NCI-H1417 treated with DMSO at 0.1 percent for 48 hours (cell line): Measurements from ENCODE around the gene GRAMD1B.

Experiments
- DNase-seq: peaks from one replicate; lab custom pipeline; 2025; lab: John Stamatoyannopoulos, UW

GRAMD1B gene

DNA sequence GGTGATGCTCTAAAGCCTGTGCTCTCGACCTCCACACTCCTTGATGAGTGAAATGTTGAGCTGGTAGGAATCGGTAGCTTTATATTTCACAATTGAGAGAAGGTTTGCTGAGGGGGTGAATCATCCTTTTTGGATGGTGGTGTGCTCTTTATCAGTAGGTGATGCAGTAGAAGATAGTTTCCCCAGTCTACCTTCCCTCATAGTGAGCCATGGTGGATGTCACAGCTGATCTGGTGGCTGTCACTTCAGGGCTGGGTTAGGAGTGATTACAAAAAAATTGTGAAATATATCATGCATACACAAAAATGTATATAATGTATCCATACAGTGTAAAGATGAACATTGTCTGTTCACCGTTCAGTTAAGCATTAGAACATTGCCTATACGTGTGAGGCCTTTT is 105.3 kb downstream of the GRAMD1B start:
- DNase-seq, result no peak

GRCh38 chr11:123536690-123537437 is 106.8 kb downstream of the GRAMD1B start:
- no peak for DNase-seq

- no peak for DNase-seq
Observed at GRCh38 chr11:123537726-123538125, 107.7 kb downstream of the GRAMD1B start.

GRCh38 chr11:123543797-123544196 is 113.7 kb downstream of the GRAMD1B start:
- DNase-seq, result no peak

GRCh38 chr11:123544631-123545375 is 114.7 kb downstream of the GRAMD1B start:
- DNase-seq, result no peak

- no peak for DNase-seq
Observed at GRCh38 chr11:123545726-123546270, 115.7 kb downstream of the GRAMD1B start.

- no peak for DNase-seq
Observed at GRCh38 chr11:123546515-123546914, 116.4 kb downstream of the GRAMD1B start.

GRCh38 chr11:123547180-123547579 is 117.1 kb downstream of the GRAMD1B start:
- no peak for DNase-seq

DNA sequence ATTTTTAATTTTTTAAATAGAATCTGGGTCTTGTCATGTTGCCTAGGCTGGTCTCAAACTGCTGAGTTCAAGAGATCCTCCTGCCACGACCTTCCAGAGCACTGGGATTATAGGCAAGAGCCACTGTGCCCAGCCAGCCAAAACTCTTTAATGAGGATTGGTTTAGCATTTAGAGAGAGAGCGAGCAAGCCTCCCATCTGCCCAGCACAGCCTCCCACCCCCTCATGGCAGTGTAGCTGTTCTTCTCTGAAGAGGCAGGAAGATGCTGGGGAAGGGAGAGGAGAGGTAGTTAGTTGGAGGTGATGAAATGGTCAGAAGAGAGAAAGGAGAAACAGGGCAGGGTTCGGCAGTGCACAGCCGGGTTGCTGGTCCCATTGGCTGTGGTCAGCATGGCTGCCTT is 118.7 kb downstream of the GRAMD1B start:
- no peak for DNase-seq

- DNase-seq, result no peak
Observed at GRCh38 chr11:123549926-123550917, 120.2 kb downstream of the GRAMD1B start.

DNA sequence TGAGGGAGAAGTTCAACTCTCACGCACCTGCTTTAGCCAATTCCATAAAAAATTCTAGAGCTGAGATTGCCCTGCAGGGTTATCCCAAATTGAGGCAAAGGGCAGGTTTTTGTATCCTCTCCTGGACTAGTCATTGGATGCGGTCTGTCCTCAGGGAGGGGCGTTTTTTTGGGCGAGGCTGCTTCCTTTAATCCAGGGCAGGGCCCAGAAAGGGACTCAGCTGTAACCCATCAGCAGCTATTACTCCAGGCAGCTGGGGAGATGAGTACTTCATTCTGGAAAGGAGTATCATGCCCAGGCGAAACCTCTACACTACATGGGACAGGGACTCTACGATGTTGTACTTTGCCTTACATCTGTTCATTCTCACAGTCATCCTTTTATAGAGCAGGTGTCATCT is 121.0 kb downstream of the GRAMD1B start:
- DNase-seq, result no peak

GRCh38 chr11:123556633-123557032 is 126.6 kb downstream of the GRAMD1B start:
- no peak for DNase-seq

- no peak for DNase-seq
Observed at GRCh38 chr11:123558536-123559315, 128.7 kb downstream of the GRAMD1B start.

DNA sequence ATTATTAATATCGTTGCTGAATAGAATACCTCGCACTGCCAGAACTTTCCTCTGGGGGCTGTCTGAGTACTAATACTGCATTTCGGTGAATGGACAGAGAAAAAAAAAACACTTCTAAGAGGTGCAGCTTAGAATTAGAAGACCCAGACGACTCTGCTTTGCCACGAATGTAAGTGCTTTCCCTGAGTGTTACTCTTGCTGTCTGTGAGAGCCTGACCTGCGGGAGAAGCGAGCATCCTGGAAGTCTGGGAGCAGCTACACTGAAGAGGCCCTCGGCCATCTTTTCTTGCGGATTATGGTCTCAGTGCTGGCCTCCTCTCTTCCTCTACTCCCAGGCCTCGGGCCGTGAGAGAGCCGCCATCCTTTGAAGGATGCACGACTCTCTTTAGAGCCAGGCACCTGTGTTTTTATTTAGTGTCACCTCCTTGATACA is 129.5 kb downstream of the GRAMD1B start:
- no peak for DNase-seq

DNA sequence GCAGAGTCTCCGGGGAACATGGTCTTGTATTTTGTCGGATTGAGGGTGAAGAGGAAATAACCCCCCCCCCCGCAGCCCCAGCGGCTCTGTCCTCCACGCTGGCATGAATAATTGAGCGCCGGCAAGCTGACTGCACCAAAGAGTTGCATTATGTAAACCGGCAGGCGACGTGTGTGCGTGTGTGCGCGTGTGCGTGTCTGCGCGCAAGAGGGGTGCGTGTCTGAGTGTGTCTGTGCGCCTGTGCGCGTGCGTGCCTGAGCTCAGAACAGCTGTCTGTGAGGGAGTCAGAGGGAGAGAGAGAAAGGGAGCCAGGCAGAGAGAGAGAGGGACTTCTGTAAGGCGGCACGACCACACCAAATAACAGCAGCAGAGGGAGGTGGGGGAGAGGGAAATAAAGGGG is 129.9 kb downstream of the GRAMD1B start:
- DNase-seq, result no peak

DNA sequence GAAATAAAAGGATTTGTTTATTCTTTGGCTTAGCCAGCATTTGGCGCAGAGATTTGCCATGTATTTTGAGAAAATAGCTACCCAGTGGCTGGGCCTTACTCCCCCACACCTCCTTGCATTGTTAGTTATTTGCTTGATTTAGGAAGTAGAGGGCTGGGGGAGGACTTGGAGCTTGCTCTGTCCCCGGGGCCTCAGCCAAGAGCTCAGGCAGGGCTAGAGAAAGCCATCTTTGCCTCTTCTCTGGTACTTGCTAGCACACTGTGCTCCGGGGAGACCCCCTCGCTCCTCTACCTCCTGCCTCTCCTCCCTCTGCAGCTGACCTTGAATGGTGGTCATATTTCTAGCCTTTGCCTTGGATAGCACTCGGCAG is 131.3 kb downstream of the GRAMD1B start:
- DNase-seq, result no peak

GRCh38 chr11:123562158-123562557 is 132.1 kb downstream of the GRAMD1B start:
- DNase-seq, result no peak

DNA sequence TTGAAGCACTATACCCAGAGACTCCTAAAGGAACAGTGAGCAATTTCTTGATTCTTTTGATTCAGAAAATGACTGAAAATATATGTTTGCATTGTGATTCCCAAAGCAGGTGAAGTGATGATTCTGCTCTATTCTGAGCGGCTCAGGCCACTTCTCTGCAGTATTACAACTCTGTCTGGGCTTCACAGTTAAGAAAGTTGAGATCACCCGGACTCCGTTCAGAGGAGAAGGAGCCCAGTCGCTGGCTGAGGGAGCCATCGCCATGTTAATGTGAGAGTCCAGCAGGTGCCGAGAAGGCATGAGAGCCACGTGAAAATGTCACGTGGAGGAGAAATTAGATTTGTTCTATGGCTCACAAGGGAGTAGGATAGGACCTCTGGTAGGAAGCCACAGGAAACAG is 132.8 kb downstream of the GRAMD1B start:
- no peak for DNase-seq

DNA sequence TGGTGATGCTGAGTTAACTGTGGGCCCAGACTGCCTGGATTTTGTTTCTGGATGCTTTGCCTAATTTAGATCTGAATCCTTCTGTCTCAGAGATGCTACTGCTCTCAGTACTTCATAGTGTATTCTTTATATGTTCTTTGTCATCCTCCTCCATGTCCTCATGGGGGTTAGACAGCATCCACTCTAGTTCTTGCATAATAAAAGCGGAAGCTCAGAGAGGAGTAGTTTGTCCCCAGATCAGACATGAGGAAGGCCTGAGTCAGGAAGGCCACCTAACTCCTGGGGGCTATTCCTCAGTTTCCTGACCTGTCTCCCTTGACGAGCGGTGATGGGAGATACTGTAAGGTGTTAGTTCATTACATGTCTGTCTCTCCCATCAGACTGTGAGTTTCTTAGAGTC is 134.2 kb downstream of the GRAMD1B start:
- no peak for DNase-seq

DNA sequence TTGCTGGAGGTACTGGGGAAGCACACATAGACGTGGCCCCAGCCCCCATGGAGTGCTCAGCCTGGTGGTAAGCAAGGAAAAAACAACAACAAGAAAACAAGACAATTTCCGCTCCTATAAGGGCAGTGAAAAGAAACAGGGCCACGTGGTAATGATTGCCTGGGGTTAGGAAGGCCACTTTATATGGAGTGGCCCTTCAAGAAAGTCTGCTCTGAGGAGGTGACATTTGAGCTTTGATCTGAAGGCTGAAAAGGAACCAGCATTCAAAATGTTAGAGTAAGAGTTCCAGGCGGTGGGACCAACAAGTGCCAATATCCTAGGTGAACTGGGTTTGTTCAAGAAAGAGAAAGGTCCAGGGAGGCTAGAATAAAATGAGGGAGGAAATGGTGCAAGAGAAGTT is 136.8 kb downstream of the GRAMD1B start:
- DNase-seq, result no peak

DNA sequence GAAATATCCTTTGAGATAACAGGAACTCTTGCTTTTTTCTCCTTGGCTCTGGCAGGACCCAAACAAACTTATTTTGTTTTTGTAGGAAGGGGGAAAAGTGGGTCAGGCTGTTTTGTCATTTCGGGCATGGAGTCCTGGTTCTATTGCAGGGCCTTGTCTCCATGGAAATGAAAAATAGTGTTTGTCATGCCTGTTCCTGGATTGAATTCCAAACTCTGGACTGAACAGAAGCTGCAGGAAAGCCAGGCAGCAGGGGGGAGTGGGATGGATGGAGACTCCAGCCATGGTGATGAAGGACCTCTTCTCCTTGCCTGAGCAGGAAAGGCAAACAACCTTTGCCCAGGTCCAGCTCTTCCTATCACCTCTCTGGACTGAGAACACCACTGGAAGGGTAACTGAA is 137.4 kb downstream of the GRAMD1B start:
- no peak for DNase-seq
